Left ventricle myocardium inferior (tissue), 1 donor: Measurements from ENCODE around the gene LIPH. TPM values are rescaled to one million over a fixed set of nuclear protein-coding genes. Genes with fewer than 3 reads are reported as not detected.

Source experiments
- DNase-seq: peaks from one replicate; pipeline ENCODE4 v3.0.0-alpha.2; 2020
- H3K27ac ChIP-seq: fragments of 200-600 bp; replicated peaks from 2 replicates; pipeline ENCODE4 v1.8.0; 2021
- H3K27me3 ChIP-seq: fragments of 200-600 bp; 2 replicates; pipeline ENCODE4 v1.8.0; 2021; ENCODE audit warnings: low read depth
- H3K36me3 ChIP-seq: fragments of 200-600 bp; 2 replicates; pipeline ENCODE4 v1.8.0; 2021
- H3K4me1 ChIP-seq: fragments of 200-600 bp; 2 replicates; pipeline ENCODE4 v1.8.0; 2021
- H3K4me3 ChIP-seq: fragments of 200-600 bp; 2 replicates; pipeline ENCODE4 v1.8.0; 2021; ENCODE audit warnings: mild to moderate bottlenecking, moderate library complexity
- H3K9me3 ChIP-seq: fragments of 200-600 bp; replicated peaks from 2 replicates; pipeline ENCODE4 v1.8.0; 2021
- intact Hi-C: fragments of 100-400 bp; cut with micrococcal nuclease; formaldehyde crosslinking; loops from one replicate; pipeline ENCODE4 v1.11.0; 2022
- total RNA-seq: library from RNA; stranded (reverse); fragmentation: NEBNext Ultra II Directional; extraction: Animal tissue kit (Norgen Biotek cat#: 25700); gene quantifications from one replicate; pipeline ENCODE4 v1.2.1, GENCODE V29; 2021
- TF ChIP-seq, protein P1 (sequence below): fragments of 200-600 bp; IDR thresholded peaks from 2 replicates; pipeline ENCODE4 v1.8.0; 2021; ENCODE audit warnings: antibody characterized with exemption, mild to moderate bottlenecking, borderline replicate concordance
- donor health status: DM: no; HTN: yes; CAD: no; lungs with severe emphysema.

LIPH gene
- total RNA-seq, 1 donor from 2014 or later, result 0.44 TPM

- TF ChIP-seq, protein P1, sequence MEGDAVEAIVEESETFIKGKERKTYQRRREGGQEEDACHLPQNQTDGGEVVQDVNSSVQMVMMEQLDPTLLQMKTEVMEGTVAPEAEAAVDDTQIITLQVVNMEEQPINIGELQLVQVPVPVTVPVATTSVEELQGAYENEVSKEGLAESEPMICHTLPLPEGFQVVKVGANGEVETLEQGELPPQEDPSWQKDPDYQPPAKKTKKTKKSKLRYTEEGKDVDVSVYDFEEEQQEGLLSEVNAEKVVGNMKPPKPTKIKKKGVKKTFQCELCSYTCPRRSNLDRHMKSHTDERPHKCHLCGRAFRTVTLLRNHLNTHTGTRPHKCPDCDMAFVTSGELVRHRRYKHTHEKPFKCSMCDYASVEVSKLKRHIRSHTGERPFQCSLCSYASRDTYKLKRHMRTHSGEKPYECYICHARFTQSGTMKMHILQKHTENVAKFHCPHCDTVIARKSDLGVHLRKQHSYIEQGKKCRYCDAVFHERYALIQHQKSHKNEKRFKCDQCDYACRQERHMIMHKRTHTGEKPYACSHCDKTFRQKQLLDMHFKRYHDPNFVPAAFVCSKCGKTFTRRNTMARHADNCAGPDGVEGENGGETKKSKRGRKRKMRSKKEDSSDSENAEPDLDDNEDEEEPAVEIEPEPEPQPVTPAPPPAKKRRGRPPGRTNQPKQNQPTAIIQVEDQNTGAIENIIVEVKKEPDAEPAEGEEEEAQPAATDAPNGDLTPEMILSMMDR, result no peak
- Histone ChIP-seq H3K27me3 (no peaks in the 10 kb centered on the region), H3K27ac (no peak overlapping the region), H3K4me3 (no peak overlapping the region), H3K4me1 (no peaks in the 10 kb centered on the region), H3K9me3 (no peaks in the 10 kb centered on the region), H3K36me3 (no peaks in the 10 kb centered on the region)
- intact Hi-C loops, result no loop called here
- DNase-seq, result no peak
These were observed 19.5 kb downstream of the LIPH start for GRCh38 chr3:185532901-185533300.

DNA sequence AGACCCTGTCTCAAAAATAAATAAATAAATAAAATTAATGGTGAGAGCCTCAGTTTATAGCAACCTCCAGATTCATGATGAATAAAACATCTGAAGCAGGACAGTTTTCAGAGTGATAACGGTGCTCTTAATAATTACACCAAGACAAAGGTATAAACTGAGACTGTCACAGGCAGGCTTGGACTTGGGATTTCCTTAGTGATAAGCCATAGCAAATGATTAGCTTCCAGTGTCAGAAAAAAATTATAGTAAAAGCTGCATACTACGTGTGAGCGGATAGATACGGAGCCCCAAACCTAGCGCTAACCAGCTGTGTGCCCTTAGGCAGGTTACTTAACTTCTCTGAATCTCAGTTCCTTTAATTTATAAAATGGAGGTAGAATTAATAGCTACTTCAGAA is 21.5 kb downstream of the LIPH start:
- Histone ChIP-seq H3K27ac (no peak overlapping the region), H3K27me3 (peaks cover 2% of the 10 kb centered on the region), H3K4me1 (no peaks in the 10 kb centered on the region), H3K4me3 (no peak overlapping the region), H3K9me3 (no peaks in the 10 kb centered on the region), H3K36me3 (no peaks in the 10 kb centered on the region)
- DNase-seq, result no peak
- TF ChIP-seq, protein P1, result no peak
- intact Hi-C loops, result no loop called here

DNA sequence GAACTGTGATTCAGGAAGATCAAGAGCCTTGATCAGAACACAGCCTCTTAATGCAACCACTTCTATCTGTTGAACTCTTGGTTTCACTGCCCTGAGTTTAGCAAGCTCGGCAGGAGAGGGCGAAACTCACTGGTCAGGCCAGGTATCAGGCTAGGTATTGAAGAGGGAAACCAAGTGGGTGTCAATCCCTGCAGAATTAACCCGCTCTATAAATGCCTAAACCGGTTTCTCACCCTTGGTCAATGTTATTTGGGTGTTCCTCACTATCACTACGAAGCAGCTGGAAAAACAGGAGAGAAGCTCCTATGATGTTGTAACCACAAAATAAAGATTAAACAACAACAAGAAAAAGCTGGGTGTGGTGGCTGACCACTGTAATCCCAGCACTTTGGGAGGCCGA is 23.9 kb downstream of the LIPH start:
- DNase-seq, result no peak
- H3K4me1 ChIP-seq, result no peaks in the 10 kb centered on the region
- intact Hi-C loops, result no loop called here
- no peaks in the 10 kb centered on the region for H3K9me3 ChIP-seq
- H3K4me3 ChIP-seq, result no peak overlapping the region
- peaks cover 5% of the 10 kb centered on the region for H3K27me3 ChIP-seq
- H3K36me3 ChIP-seq, result no peaks in the 10 kb centered on the region
- TF ChIP-seq, protein P1, result no peak
- no peak overlapping the region for H3K27ac ChIP-seq

- intact Hi-C loops, result no loop called here
- no peak overlapping the region for H3K27ac ChIP-seq
- H3K27me3 ChIP-seq, result peaks cover 5% of the 10 kb centered on the region
- no peak overlapping the region for H3K4me3 ChIP-seq
- no peaks in the 10 kb centered on the region for H3K36me3 ChIP-seq
- no peaks in the 10 kb centered on the region for H3K9me3 ChIP-seq
- TF ChIP-seq, protein P1, result no peak
- no peak for DNase-seq
- no peaks in the 10 kb centered on the region for H3K4me1 ChIP-seq
These were observed 25.0 kb downstream of the LIPH start for GRCh38 chr3:185527364-185527763.

- Histone ChIP-seq H3K9me3 (no peaks in the 10 kb centered on the region), H3K27ac (no peak overlapping the region), H3K27me3 (peaks cover 5% of the 10 kb centered on the region), H3K4me3 (no peak overlapping the region), H3K36me3 (no peaks in the 10 kb centered on the region), H3K4me1 (no peaks in the 10 kb centered on the region)
- TF ChIP-seq, protein P1, result no peak
- DNase-seq, result no peak
- intact Hi-C loops, result no loop called here
These were observed 25.9 kb downstream of the LIPH start for GRCh38 chr3:185526349-185526951.
